ENCODE measurements around the gene CAPN2.

DNA sequence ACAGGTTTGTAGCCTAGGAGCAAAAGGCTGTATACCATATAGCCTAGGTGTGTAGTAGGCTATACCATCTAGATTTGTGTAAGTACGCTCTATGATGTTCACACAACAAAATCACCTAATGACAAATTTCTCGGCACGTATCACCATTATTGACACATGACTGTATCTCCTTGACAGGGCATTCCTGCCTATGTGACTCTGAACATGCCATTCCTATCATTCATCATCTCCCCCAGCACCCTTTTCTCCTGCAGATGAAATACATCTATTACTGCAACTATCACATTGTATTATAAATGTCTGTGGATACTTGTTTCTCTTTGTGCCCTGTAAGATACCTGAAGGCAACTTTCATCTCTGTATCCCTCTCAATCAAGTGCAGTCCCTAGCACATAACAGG lies 103.5 kb downstream of the CAPN2 start:
- TF ChIP-seq, protein P1, sequence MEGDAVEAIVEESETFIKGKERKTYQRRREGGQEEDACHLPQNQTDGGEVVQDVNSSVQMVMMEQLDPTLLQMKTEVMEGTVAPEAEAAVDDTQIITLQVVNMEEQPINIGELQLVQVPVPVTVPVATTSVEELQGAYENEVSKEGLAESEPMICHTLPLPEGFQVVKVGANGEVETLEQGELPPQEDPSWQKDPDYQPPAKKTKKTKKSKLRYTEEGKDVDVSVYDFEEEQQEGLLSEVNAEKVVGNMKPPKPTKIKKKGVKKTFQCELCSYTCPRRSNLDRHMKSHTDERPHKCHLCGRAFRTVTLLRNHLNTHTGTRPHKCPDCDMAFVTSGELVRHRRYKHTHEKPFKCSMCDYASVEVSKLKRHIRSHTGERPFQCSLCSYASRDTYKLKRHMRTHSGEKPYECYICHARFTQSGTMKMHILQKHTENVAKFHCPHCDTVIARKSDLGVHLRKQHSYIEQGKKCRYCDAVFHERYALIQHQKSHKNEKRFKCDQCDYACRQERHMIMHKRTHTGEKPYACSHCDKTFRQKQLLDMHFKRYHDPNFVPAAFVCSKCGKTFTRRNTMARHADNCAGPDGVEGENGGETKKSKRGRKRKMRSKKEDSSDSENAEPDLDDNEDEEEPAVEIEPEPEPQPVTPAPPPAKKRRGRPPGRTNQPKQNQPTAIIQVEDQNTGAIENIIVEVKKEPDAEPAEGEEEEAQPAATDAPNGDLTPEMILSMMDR (conservative IDR thresholded peaks at IDR 0.05; ENCODE audit: low read depth in 2 of 2), result no peak
- TF ChIP-seq ZNF331 (CRISPR knock-in tag; IDR thresholded peaks at IDR 0.05; ENCODE audit: low read depth) (no peak), POLR2AphosphoS5 (IDR thresholded peaks at IDR 0.05; ENCODE audit: low read depth) (no peak)
